Spleen (tissue), 7 donors: Measurements from ENCODE around the gene AP3S1.

Experiments used
- POLR2A ChIP-seq, 3 donors: fragments of 450-650 bp; IDR thresholded peaks; one replicate each; pipeline ENCODE4 v1.5.1; 2017; ENCODE audit warnings: antibody characterized with exemption in 3 of 3, mild to moderate bottlenecking in 1 of 3
- POLR2AphosphoS5 ChIP-seq, 3 donors: sonication (generic); formaldehyde crosslinking; IDR thresholded peaks; one replicate each; pipeline ENCODE4 v1.5.1; 2017; ENCODE audit warnings: antibody characterized with exemption in 3 of 3
- TF ChIP-seq, protein P1 (sequence below), 11 experiments: fragments of 200-600 bp in 7 of 11; fragments of 450-650 bp in 4 of 11; sonication (generic) in 4 of 11; IDR thresholded peaks in 8 of 11; conservative IDR thresholded peaks in 3 of 11; 1 replicate in 7 of 11; 2 replicates in 4 of 11; pipeline versions ENCODE4 v1.4.0 to v1.8.0; 2016 to 2021; ENCODE audit warnings: antibody characterized with exemption in 11 of 11, inconsistent platforms in 4 of 11, mild to moderate bottlenecking in 1 of 11
- donor health status: DM: no; HTN: no; CAD: no; lungs with moderate emphysema.
- donor health status: DM: no; HTN: no; CAD: no.
- donor health status: DM: no; HTN: no; CAD: no.

DNA sequence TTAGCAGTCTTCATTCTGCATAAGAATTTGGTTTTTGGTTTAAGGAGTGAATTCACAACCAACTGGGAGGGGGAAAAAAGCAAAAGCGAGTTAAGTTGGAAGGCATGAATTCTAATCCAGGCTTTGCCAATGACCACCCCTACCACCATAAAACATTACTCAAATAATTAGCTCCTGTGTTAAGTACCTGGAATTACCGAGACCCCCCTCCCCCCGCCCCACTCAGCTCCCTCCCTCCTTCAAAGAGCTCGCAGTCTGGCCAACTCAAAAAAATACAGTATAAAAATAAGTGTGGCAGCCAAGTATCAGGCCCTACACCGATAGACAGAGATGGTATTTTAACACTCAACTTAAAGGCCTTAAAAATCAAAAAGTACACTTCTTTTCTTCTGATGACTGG lies 862 bp upstream of the AP3S1 start:
- TF ChIP-seq, protein P1, sequence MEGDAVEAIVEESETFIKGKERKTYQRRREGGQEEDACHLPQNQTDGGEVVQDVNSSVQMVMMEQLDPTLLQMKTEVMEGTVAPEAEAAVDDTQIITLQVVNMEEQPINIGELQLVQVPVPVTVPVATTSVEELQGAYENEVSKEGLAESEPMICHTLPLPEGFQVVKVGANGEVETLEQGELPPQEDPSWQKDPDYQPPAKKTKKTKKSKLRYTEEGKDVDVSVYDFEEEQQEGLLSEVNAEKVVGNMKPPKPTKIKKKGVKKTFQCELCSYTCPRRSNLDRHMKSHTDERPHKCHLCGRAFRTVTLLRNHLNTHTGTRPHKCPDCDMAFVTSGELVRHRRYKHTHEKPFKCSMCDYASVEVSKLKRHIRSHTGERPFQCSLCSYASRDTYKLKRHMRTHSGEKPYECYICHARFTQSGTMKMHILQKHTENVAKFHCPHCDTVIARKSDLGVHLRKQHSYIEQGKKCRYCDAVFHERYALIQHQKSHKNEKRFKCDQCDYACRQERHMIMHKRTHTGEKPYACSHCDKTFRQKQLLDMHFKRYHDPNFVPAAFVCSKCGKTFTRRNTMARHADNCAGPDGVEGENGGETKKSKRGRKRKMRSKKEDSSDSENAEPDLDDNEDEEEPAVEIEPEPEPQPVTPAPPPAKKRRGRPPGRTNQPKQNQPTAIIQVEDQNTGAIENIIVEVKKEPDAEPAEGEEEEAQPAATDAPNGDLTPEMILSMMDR (IDR thresholded peaks at IDR 0.05 in 8 of 11, conservative IDR thresholded peaks at IDR 0.05 in 3 of 11) = no peak
- TF ChIP-seq POLR2AphosphoS5 (IDR thresholded peaks at IDR 0.05) (no peak), POLR2A (IDR thresholded peaks at IDR 0.05) (no peak)
